ENCODE data around the gene PRKCE. TPM values are rescaled to one million over a fixed set of nuclear protein-coding genes. Genes with fewer than 3 reads are reported as not detected.

The PRKCE gene
- total RNA-seq, 6 experiments from 2014 or later, result 5.2 to 18.8 (median 11.0) TPM

- 84% methylated on average over 5 of the region's 5 CpGs for WGBS (ENCODE audit: insufficient coverage, low coverage, low lambda C conversion rate, missing lambda C conversion rate)
- DNase-seq (no peak), ATAC-seq (no peak)
- Histone ChIP-seq H3K27me3 (no peaks in the 10 kb centered on the region), H3K9me3 (no peaks in the 10 kb centered on the region), H3K4me1 (no peaks in the 10 kb centered on the region), H3K27ac (no peak overlapping the region), H3K36me3 (no peaks in the 10 kb centered on the region), H3K4me3 (no peak overlapping the region)
- TF ChIP-seq CTCF (IDR thresholded peaks at IDR 0.05) (no peak), POLR2A (IDR thresholded peaks at IDR 0.05) (no peak)
- intact Hi-C loops (cut with DNase I), result no loop called here
Observed at GRCh38 chr2:45634223-45634622, 17.3 kb upstream of the PRKCE start.

DNA sequence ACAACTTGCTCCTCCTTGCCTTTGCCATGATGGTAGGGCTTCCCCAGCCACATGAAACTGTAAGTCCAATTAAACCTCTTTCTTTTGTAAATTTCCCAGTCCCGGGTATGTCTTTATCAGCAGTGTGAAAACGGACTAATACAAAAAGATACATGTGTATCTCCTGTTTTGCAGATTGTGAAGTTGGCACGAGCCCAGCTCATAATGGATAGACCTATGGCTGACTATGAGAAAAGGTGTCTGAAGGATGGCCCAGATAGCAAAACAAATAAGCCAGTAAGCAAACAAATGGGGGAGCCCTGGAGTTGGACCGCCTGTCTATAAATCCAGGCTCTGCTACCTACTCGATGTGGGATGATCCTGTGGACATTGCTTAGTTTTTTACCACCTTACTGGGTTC is 15.5 kb upstream of the PRKCE start:
- Histone ChIP-seq H3K27ac (no peak overlapping the region), H3K4me1 (no peaks in the 10 kb centered on the region), H3K27me3 (no peaks in the 10 kb centered on the region), H3K36me3 (no peaks in the 10 kb centered on the region), H3K4me3 (no peak overlapping the region), H3K9me3 (no peaks in the 10 kb centered on the region)
- ATAC-seq (no peak), DNase-seq (no peak)
- WGBS (ENCODE audit: insufficient coverage, low coverage, low lambda C conversion rate, missing lambda C conversion rate), result 80% methylated on average over 5 of the region's 5 CpGs
- TF ChIP-seq CTCF (IDR thresholded peaks at IDR 0.05), result no peak
- intact Hi-C loops (cut with DNase I), result no loop called here

GRCh38 chr2:45637440-45637839 is 14.0 kb upstream of the PRKCE start:
- DNase-seq, result no peak
- WGBS (ENCODE audit: insufficient coverage, low coverage, low lambda C conversion rate, missing lambda C conversion rate), result no CpG with 5 or more reads among the region's 5 CpGs

DNA sequence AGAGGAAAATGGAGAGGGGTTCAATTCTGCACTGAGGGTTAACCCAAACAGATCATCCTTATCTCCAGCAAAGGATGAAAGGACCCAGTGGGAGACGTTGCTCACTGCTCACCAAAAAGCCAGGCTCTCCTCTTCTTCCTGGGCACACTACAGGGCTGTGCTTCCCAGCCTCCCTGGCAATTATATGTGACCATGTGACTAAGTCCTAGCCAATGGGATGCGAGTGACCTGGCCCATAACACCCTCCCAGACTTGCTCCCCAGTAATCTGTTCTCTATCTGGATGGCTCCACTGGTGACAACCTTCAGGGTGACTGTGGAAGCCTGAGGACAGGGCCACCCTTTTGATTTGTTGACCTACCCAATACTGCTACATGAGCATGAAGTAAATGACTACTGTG is 10.9 kb upstream of the PRKCE start:
- Histone ChIP-seq H3K4me1 (peaks cover 0 to 10% (median 5%) of the 10 kb centered on the region in 4 donors), H3K27ac (no peak overlapping the region), H3K36me3 (no peaks in the 10 kb centered on the region), H3K27me3 (no peaks in the 10 kb centered on the region), H3K4me3 (no peak overlapping the region), H3K9me3 (no peaks in the 10 kb centered on the region)
- ATAC-seq, result no peak
- WGBS (ENCODE audit: insufficient coverage, low coverage, low lambda C conversion rate, missing lambda C conversion rate), result 58% methylated on average over 1 of the region's 2 CpGs
- intact Hi-C loops (cut with DNase I), result loop anchor here (5.0 to 10.0 kb wide), 3 partner anchors 134 to 297 kb away; no protein-coding TSS in a partner anchor
- no peak for DNase-seq
- TF ChIP-seq POLR2A (IDR thresholded peaks at IDR 0.05) (no peak), CTCF (IDR thresholded peaks at IDR 0.05) (no peak)

More at GRCh38 chr2:45637440-45637839, 14.0 kb upstream of the PRKCE start:
- Histone ChIP-seq H3K36me3 (no peaks in the 10 kb centered on the region), H3K9me3 (no peaks in the 10 kb centered on the region), H3K4me1 (no peaks in the 10 kb centered on the region), H3K27me3 (no peaks in the 10 kb centered on the region), H3K4me3 (no peak overlapping the region), H3K27ac (no peak overlapping the region)
- intact Hi-C loops (cut with DNase I), result no loop called here
- TF ChIP-seq CTCF (IDR thresholded peaks at IDR 0.05) (no peak), POLR2A (IDR thresholded peaks at IDR 0.05) (no peak)
- ATAC-seq, result peak in 1 of 4 donors; percentile 23

DNA sequence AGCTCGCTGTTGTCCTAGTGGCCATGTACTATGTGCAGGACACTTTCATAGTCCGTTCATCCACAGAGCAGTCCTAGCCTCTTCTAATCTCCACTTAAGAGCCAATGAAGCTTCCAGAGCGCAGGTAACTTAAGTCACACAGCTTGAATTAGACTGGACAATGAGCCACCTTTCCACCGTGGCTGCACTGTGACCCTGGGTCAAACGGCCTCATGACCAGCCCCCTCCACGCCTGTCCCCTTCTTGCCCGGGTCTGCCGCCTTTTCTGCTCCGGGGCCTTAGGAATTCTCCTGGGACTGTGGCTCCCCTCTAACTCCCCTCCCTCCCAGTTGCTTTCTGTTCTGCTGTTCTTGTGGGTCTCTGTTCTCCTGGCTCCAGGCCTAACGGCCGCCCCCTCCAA is 8.4 kb upstream of the PRKCE start:
- Histone ChIP-seq H3K27me3 (no peaks in the 10 kb centered on the region), H3K9me3 (no peaks in the 10 kb centered on the region), H3K27ac (peak overlapping the region in 1 of 3 donors; percentile 54), H3K36me3 (no peaks in the 10 kb centered on the region), H3K4me3 (peak overlapping the region; percentile 61 to 67 (median 62)), H3K4me1 (peaks cover 0 to 10% (median 5%) of the 10 kb centered on the region in 4 donors)
- peak; percentile 39 to 55 (median 44) for ATAC-seq
- peak in 1 of 3 donors; percentile 47 for DNase-seq
- no peak for TF ChIP-seq CTCF (IDR thresholded peaks at IDR 0.05)
- TF ChIP-seq POLR2A (IDR thresholded peaks at IDR 0.05), result no peak
- intact Hi-C loops (cut with DNase I), result loop anchor here (5.0 to 10.0 kb wide), 3 partner anchors 132 to 294 kb away; no protein-coding TSS in a partner anchor
- WGBS (ENCODE audit: insufficient coverage, low coverage, low lambda C conversion rate, missing lambda C conversion rate), result 22% methylated on average over 7 of the region's 11 CpGs
